ENCODE data around the gene ZBTB9.

DNA sequence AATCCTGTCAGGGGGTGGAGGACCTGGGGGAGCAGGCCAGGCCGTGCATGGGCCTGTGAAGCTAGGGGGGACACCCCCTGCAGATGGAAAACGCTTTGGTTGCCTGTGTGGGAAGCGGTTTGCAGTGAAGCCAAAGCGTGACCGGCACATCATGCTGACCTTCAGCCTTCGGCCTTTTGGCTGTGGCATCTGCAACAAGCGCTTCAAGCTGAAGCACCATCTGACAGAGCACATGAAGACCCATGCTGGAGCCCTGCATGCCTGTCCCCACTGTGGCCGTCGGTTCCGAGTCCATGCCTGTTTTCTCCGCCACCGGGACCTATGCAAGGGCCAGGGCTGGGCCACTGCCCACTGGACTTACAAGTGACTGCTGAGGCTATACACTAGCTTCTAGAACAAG lies 1.8 kb downstream of the ZBTB9 start:
- TF ChIP-seq, protein P1, sequence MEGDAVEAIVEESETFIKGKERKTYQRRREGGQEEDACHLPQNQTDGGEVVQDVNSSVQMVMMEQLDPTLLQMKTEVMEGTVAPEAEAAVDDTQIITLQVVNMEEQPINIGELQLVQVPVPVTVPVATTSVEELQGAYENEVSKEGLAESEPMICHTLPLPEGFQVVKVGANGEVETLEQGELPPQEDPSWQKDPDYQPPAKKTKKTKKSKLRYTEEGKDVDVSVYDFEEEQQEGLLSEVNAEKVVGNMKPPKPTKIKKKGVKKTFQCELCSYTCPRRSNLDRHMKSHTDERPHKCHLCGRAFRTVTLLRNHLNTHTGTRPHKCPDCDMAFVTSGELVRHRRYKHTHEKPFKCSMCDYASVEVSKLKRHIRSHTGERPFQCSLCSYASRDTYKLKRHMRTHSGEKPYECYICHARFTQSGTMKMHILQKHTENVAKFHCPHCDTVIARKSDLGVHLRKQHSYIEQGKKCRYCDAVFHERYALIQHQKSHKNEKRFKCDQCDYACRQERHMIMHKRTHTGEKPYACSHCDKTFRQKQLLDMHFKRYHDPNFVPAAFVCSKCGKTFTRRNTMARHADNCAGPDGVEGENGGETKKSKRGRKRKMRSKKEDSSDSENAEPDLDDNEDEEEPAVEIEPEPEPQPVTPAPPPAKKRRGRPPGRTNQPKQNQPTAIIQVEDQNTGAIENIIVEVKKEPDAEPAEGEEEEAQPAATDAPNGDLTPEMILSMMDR (conservative IDR thresholded peaks at IDR 0.05), result no peak
- TF ChIP-seq ZFX (IDR thresholded peaks at IDR 0.05), result no peak
